DMS53 treated with DMSO at 0.1 percent for 48 hours (cell line): ENCODE results near the gene CA9.

Experiments used
- DNase-seq: peaks from one replicate; lab custom pipeline; 2025; ENCODE audit not compliant: unreplicated experiment; lab: John Stamatoyannopoulos, UW

CA9 gene

GRCh38 chr9:35675204-35675603, 1.5 kb downstream of the CA9 start:
- DNase-seq = no peak

DNA sequence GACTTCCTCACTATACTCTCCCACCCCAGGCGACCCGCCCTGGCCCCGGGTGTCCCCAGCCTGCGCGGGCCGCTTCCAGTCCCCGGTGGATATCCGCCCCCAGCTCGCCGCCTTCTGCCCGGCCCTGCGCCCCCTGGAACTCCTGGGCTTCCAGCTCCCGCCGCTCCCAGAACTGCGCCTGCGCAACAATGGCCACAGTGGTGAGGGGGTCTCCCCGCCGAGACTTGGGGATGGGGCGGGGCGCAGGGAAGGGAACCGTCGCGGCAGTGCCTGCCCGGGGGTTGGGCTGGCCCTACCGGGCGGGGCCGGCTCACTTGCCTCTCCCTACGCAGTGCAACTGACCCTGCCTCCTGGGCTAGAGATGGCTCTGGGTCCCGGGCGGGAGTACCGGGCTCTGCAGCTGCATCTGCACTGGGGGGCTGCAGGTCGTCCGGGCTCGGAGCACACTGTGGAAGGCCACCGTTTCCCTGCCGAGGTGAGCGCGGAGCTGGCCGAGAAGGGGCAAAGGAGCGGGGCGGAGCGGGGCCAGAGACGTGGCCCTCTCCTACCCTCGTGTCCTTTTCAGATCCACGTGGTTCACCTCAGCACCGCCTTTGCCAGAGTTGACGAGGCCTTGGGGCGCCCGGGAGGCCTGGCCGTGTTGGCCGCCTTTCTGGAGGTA, 2.1 kb downstream of the CA9 start:
- DNase-seq = no peak

DNA sequence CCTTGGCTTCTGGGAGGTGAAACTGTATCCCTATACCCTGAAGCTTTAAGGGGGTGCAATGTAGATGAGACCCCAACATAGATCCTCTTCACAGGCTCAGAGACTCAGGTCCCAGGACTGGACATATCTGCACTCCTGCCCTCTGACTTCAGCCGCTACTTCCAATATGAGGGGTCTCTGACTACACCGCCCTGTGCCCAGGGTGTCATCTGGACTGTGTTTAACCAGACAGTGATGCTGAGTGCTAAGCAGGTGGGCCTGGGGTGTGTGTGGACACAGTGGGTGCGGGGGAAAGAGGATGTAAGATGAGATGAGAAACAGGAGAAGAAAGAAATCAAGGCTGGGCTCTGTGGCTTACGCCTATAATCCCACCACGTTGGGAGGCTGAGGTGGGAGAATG, 5.4 kb downstream of the CA9 start:
- DNase-seq = no peak

DNA sequence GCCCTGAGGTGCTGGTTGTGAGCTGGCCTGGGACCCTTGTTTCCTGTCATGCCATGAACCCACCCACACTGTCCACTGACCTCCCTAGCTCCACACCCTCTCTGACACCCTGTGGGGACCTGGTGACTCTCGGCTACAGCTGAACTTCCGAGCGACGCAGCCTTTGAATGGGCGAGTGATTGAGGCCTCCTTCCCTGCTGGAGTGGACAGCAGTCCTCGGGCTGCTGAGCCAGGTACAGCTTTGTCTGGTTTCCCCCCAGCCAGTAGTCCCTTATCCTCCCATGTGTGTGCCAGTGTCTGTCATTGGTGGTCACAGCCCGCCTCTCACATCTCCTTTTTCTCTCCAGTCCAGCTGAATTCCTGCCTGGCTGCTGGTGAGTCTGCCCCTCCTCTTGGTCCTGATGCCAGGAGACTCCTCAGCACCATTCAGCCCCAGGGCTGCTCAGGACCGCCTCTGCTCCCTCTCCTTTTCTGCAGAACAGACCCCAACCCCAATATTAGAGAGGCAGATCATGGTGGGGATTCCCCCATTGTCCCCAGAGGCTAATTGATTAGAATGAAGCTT, 6.1 kb downstream of the CA9 start:
- DNase-seq = no peak

- DNase-seq = no peak
Observed at GRCh38 chr9:35680331-35681105, 6.8 kb downstream of the CA9 start.

DNA sequence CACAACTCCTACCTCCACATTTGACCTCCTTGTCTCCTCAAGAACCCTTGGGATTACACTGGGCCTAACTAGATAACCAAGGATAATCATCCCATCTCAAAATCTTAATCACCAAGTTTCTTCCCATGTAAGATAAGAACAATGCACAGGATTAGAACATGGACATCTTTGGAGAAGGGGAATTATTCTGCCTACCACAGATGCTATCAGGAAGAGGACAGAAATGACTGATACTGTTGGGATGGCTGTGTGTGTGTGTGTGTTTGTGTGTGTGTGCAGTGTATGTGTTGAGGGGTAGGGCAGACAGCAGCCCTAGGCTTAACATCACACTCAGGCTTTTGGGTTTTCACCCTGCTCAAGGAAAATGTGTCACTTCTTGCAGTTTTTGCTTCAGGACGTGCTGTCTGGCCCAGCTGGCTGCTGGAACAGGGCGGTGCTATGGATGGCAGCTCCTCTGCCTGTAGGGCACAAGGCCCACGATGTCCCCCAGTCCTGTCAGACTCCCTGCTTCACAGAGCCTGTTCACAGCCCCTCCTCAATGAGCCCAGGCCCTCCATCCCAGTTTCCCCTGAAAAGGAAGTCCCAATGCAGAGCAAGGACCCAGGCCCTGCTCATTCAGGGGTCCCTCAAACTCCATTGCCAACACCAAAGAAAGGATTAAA, 7.7 kb downstream of the CA9 start:
- no peak for DNase-seq

DNA sequence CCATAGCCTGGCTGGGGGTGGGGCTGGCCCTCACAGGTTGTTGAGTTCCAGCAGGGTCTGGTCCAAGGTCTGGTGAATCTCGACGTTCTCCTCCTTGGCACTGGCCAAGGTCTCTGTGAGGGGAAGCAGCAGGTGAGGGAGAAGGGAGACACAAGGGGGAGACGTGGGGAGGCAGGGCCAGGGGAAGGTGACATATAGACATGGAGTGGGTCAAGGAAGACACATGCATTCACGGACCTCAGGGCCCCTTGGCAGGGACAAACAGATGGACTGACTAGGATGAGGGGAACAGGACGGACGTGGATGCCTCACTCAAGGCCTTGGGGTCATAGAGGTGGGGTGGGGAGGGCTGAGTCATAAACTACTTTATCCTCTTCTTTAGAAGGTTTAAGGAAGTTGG, 8.3 kb downstream of the CA9 start:
- no peak for DNase-seq

GRCh38 chr9:35682520-35683315, 9.0 kb downstream of the CA9 start:
- no peak for DNase-seq

DNA sequence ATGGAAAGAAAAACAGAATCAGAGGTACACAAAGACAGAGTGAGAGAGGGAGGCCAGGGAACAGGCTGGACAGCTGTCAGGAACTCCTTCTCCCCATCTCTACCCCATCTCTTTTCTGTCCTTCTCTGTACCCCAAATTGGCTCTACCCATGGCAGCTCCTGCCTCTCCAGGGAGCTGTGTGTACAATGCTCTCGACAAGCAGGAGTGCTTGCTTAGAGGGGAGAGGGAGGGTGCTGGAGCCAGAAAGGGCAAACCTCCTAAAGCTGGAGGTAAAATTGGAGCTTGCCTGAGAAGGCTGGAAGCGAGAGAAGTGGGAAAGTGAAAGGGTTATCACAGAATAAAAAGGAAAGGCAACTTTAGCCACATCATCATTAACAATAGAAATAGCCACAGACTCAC, 9.6 kb downstream of the CA9 start:
- no peak for DNase-seq

DNA sequence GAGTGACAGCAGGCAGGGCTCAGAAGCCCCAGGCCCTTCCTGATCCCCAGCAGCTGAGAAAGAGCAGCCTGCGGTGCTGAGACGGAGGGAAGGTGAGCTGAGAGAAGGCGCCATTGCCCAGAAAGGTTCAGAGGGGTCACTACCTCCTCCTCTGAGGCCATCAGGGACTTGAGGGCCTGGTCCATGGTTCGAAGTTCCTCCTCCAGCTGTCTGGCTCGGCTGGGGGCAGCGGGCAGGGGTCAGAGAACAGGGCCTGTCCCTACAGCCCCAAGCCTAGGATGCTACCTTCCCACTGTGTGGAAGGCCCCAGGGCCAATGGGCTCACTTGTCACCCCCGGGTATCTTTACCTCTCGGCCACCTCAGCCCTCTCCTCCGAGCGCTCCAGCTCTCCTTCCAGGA, 11.2 kb downstream of the CA9 start:
- no peak for DNase-seq

GRCh38 chr9:35685506-35685905, 11.8 kb downstream of the CA9 start:
- DNase-seq = no peak

- no peak for DNase-seq
Observed at GRCh38 chr9:35686222-35687203, 12.8 kb downstream of the CA9 start.

DNA sequence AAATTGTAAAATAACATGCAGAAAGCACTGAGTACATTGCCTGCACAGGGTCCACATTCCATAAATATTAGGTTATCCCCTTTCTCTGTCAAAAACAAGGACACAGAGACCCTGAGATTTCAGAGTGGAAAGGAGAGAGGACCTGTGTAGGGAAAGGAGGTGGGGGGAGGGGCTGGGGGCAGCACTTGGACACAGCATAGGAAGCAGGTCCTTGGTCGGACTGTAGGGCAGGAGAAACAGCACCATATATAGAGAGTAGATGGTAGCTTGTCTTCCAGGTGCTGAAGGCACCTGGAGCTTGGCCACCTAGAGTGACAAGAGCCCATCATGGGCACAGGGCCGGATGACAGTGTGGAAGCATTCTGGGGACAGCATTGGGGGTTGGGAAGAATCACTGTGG, 13.6 kb downstream of the CA9 start:
- no peak for DNase-seq

DNA sequence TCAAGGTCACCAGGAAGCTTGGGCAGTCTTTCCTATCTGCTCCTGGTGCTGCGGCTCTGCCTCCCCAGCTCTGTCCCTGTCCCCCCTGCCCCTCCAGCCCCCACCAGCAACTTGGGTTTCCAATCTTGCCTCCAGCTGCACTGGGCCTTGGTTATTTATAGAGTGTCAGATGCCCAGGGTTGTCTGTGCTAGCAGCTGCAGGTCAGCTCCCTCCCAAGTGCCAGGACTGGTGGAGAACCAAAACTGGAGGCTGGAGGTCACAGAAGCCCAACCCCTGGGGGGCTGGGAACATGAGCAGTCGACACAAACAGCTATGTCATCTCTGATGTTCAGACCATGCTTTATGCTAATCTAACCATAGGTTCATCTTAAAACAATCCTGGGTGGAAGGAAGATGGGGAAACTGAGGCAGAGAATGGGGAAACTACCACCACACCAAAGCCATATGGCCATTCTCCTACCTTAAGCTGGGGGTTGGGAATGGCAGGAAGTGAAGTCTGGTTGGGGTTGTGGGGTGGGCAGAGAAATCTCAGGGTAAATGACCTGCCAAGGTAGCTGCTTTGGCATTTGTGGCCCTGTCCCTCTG, 14.3 kb downstream of the CA9 start:
- no peak for DNase-seq

DNA sequence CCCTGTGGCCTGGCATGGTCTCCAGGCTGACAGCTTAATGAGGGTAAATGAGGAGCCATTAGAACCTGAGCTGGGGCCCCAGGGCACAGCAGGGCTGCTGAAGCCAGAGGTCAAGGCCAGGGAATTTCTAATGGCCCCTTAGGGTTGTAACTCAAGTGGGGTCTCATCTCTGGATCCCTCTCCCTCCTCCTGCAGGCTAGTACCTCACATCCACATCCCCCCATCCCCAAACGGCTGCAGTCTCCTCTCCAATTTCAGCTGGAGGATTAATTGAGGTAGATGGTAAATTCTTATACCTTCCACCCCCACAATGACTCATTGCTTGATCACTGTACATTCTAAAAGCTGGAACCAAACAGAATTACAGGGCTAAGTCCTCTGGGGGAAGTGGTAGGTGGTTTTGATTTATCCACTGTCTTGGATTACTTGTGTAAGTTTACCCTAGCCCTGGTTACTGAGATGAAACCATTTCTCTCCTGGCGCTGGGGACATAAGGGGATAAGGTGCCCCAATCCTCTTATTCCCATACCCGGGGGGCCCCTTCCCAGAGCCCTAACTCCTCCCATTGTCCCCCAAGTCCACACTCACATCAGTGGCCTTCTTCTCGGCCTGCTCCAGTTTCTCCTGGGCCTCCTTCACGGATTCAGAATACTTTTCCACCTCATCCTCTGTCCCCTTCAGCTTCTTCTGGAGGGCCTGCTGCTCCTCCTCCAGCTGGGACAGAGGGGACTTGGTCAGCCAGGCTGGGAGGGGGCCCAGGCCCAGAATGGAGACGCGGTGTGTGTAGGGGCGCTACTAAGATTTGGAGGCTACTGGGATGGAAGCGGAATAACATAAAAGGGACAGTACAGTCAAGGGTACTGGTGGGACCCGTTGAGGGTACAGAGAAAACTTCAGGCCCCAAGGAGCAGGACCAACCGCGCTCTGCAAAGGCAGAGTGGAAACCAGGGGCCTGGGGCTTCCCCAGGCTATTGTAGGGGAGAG, 15.1 kb downstream of the CA9 start:
- no peak for DNase-seq

- DNase-seq = no peak
Observed at GRCh38 chr9:35689542-35690293, 16.0 kb downstream of the CA9 start, which contains the start of gene TPM2. Gene TPM2 (minus strand): TSS chr9:35689925. CDS start chr9:35689817, 108 bp downstream.

DNA sequence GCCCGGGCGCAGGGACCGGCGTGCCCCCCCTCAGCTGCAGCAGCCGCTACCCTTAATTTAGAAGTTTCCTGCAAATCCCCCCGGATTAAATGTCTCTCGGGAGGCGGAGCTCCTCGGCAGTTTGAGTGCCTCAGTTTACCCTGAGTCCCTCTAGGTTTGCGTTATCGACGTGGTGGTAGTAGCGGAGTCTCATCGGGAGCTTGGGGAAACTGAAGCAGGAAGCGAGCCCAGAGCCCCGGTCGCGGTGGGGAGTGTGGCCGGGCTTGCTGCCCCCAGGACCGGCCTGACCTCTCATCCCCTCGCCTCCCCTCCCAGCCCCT, 16.5 kb downstream of the CA9 start:
- DNase-seq = no peak
